GM12801 (cell line): ENCODE measurements around the gene TRAPPC13.

ENCODE experiments used
- CTCF ChIP-seq: IDR thresholded peaks from one replicate; pipeline ENCODE4 v1.5.1; 2011; ENCODE audit warnings: control low read depth; ENCODE audit not compliant: insufficient read length; ENCODE audit errors: extremely low read depth

The TRAPPC13 gene

GRCh38 chr5:65624571-65625555 is at the start of gene TRAPPC13, which contains the start of gene SHLD3:
Gene TRAPPC13, plus strand, starts transcription at chr5:65625027. Its CDS starts 34 bp downstream, at chr5:65625061.
Gene SHLD3, plus strand, starts transcription at chr5:65625027. Its CDS starts 4,561 bp downstream, at chr5:65629588.
- TF ChIP-seq CTCF, result no peak

- TF ChIP-seq CTCF, result no peak
Observed at GRCh38 chr5:65577141-65577540, 47.7 kb upstream of the TRAPPC13 start.

GRCh38 chr5:65588694-65589093 is 36.1 kb upstream of the TRAPPC13 start:
- TF ChIP-seq CTCF, result no peak

- TF ChIP-seq CTCF, result no peak
Observed at GRCh38 chr5:65611524-65611923, 13.3 kb upstream of the TRAPPC13 start.

- no peak for TF ChIP-seq CTCF
Observed at GRCh38 chr5:65612298-65612907, 12.4 kb upstream of the TRAPPC13 start.

GRCh38 chr5:65620021-65620420 is 4.8 kb upstream of the TRAPPC13 start:
- TF ChIP-seq CTCF, result no peak

- no peak for TF ChIP-seq CTCF
Observed at GRCh38 chr5:65623482-65623881, 1.3 kb upstream of the TRAPPC13 start.
